ENCODE measurements around the gene CNTN5. TPM values are rescaled to one million over a fixed set of nuclear protein-coding genes. Genes with fewer than 3 reads are reported as not detected.

CNTN5 gene
- polyA plus RNA-seq, 1 of the 3 experiments (the other 2 are of a cell fraction), result not detected

DNA sequence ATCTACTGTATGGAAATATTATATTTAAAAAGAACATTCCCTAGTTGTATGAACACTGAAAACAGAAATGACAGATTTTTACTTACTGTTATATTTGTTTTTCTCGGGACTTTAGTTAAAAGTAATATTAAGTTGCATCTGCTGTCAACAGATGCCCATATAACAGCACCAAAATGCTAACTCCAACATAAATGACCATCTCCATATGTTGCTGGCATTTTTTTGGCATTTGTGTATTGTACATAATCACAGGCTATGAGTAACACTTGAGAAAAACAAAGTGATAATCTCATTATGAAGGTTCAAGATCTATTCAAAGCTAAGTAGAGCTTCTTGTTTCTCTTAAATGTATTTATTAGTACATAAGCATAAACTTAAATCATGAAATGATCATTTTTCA, 172.0 kb downstream of the CNTN5 start:
- H2AFZ ChIP-seq (ENCODE audit: low read depth), result no peak overlapping the region
- no peak for DNase-seq
- no peaks in the 10 kb centered on the region for H3F3A ChIP-seq (replicated peaks; ENCODE audit: insufficient read depth)
- H3K4me1 ChIP-seq (ENCODE audit: control insufficient read depth in 1 of 2, insufficient read depth in 2 of 2, low read depth in 1 of 2, low read length in 1 of 2), result no peaks in the 10 kb centered on the region
- no peaks in the 10 kb centered on the region for H4K20me1 ChIP-seq (ENCODE audit: insufficient read depth)
- ChIA-PET POLR2A (no interaction called here), CTCF (no interaction called here)
- no peaks in the 10 kb centered on the region for H3K9me3 ChIP-seq
- H3K79me2 ChIP-seq (ENCODE audit: insufficient read depth), result no peaks in the 10 kb centered on the region
- no peak overlapping the region for H3K4me2 ChIP-seq
- H3K36me3 ChIP-seq (replicated peaks in 1 of 2; ENCODE audit: control insufficient read depth in 1 of 2, insufficient read depth in 2 of 2, low read length in 1 of 2), result no peaks in the 10 kb centered on the region
- H3K4me3 ChIP-seq (ENCODE audit: low read depth in 2 of 2, low read length in 1 of 2), result no peak overlapping the region
- no peak for TF ChIP-seq TCF12 (IDR thresholded peaks at IDR 0.05)
- TF ChIP-seq EP300 (IDR thresholded peaks at IDR 0.05; ENCODE audit: borderline replicate concordance in 1 of 2, low read depth in 1 of 2, low read length in 1 of 2), result no peak
- TF ChIP-seq TAF1 (IDR thresholded peaks at IDR 0.05; ENCODE audit: borderline replicate concordance, low read depth, low read length), result no peak
- TF ChIP-seq, protein P1, sequence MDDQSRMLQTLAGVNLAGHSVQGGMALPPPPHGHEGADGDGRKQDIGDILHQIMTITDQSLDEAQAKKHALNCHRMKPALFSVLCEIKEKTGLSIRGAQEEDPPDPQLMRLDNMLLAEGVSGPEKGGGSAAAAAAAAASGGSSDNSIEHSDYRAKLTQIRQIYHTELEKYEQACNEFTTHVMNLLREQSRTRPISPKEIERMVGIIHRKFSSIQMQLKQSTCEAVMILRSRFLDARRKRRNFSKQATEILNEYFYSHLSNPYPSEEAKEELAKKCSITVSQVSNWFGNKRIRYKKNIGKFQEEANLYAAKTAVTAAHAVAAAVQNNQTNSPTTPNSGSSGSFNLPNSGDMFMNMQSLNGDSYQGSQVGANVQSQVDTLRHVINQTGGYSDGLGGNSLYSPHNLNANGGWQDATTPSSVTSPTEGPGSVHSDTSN (IDR thresholded peaks at IDR 0.05), result no peak
- TF ChIP-seq GATA2 (CRISPR knock-in tag; IDR thresholded peaks at IDR 0.05), result no peak
- TF ChIP-seq JUND (IDR thresholded peaks at IDR 0.05), result no peak
- H3K9ac ChIP-seq, result no peak overlapping the region
- no peaks in the 10 kb centered on the region for H3K27me3 ChIP-seq (ENCODE audit: insufficient read depth)
- H3K27ac ChIP-seq (ENCODE audit: low read depth in 2 of 2, low read length in 1 of 2), result no peak overlapping the region
- WGBS (ENCODE audit: low lambda C conversion rate), result 2% methylated on average over 1 of the region's 1 CpG
- no peaks in the 10 kb centered on the region for H3K9me2 ChIP-seq

DNA sequence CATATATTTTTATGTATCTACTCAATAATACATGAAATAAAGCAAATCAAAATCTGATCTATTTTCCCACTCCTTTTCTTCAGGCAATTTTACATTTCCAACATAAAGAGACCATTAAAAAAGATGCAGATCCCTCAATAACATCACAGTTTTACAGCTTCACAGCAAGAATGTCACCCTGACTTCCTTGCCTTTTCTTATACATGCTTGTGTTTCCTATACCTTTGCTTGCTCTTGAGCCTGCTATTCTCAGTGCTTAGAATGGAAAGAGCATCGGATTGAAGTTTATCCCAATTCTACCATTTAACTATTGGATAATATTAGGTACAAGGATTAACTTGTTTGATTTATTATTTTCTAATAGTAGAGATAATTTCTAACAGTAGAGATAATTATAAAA, 176.7 kb downstream of the CNTN5 start:
- CTCF ChIA-PET, result no interaction called here
- TF ChIP-seq, protein P2, sequence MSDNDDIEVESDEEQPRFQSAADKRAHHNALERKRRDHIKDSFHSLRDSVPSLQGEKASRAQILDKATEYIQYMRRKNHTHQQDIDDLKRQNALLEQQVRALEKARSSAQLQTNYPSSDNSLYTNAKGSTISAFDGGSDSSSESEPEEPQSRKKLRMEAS (IDR thresholded peaks at IDR 0.05; ENCODE audit: low read depth), result no peak
- no peak for TF ChIP-seq FOXJ3 (CRISPR knock-in tag; IDR thresholded peaks at IDR 0.05)
- no peak for TF ChIP-seq RCOR1 (IDR thresholded peaks at IDR 0.05; ENCODE audit: low read length)
- TF ChIP-seq FOXM1 (IDR thresholded peaks at IDR 0.05; ENCODE audit: low read depth), result no peak
- TF ChIP-seq ZBTB33 (IDR thresholded peaks at IDR 0.05; ENCODE audit: borderline replicate concordance, low read depth), result no peak

More for the DNA sequence above, 176.7 kb downstream of the CNTN5 start:
- Histone ChIP-seq H4K20me1 (ENCODE audit: insufficient read depth) (no peaks in the 10 kb centered on the region), H3K4me3 (ENCODE audit: low read depth in 2 of 2, low read length in 1 of 2) (no peak overlapping the region), H3K4me2 (no peak overlapping the region), H3K79me2 (ENCODE audit: insufficient read depth) (no peaks in the 10 kb centered on the region), H3K27ac (ENCODE audit: low read depth in 2 of 2, low read length in 1 of 2) (no peak overlapping the region), H3K36me3 (replicated peaks in 1 of 2; ENCODE audit: control insufficient read depth in 1 of 2, insufficient read depth in 2 of 2, low read length in 1 of 2) (no peaks in the 10 kb centered on the region), H3K9me3 (no peaks in the 10 kb centered on the region), H3K27me3 (ENCODE audit: insufficient read depth) (no peaks in the 10 kb centered on the region), H3K9ac (no peak overlapping the region), H2AFZ (ENCODE audit: low read depth) (no peak overlapping the region), H3K4me1 (ENCODE audit: control insufficient read depth in 1 of 2, insufficient read depth in 2 of 2, low read depth in 1 of 2, low read length in 1 of 2) (no peaks in the 10 kb centered on the region), H3K9me2 (no peaks in the 10 kb centered on the region), H3F3A (replicated peaks; ENCODE audit: insufficient read depth) (no peaks in the 10 kb centered on the region)
- no peak for DNase-seq
- POLR2A ChIA-PET, result no interaction called here
- 5% methylated on average over 1 of the region's 1 CpG for WGBS (ENCODE audit: low lambda C conversion rate)

All from SK-N-SH (cell line).